Brain pericyte (primary cell): ENCODE data around the gene DPYSL4.
"Not testable (repeated sequence)": the region's sequence is repeated elsewhere in the genome, so short reads cannot be mapped to it uniquely, and the experiment has no call there.

ENCODE experiments used
- DNase-seq: peaks from one replicate; pipeline ENCODE4 v3.0.0-alpha.2; 2012; ENCODE audit warnings: low read depth, low spot score

Gene DPYSL4

DNA sequence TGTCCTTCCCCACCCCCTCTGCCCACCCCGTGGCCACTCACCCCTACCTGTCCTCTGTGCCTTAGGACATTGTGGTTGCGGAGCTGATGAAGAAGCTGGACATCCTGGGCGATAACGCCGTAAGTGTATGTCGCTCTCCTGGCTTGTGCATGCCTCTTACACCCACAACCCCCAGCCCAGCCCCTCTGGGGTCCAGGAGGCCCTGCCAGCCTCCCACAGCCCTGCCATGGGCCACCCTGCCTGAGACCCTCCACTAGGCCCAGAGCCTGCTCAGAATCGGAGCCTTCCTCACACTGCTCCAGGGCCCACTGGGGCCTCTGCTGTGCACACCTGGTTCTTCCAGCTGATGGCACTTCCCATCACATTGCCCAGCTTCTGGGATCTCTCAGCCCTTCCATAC is 36.8 kb upstream of the DPYSL4 start:
- no peak for DNase-seq

DNA sequence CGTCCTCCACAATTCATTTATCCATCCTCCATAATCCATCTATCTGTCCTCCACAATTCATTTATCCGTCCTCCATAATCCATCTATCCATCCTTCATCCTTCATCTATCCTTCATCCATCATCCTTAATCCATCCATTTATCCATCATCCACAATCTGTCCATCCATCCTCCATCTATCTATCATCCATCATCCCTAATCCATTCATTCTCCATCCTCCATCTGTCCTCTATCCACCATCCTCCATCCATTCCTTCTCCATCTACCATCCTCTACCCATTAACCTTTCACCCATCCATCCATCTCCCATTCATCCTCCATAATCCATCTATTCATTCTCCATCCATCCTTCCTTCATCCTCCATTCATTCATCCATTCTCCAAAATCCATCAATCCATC is 36.0 kb upstream of the DPYSL4 start:
- no peak for DNase-seq

DNA sequence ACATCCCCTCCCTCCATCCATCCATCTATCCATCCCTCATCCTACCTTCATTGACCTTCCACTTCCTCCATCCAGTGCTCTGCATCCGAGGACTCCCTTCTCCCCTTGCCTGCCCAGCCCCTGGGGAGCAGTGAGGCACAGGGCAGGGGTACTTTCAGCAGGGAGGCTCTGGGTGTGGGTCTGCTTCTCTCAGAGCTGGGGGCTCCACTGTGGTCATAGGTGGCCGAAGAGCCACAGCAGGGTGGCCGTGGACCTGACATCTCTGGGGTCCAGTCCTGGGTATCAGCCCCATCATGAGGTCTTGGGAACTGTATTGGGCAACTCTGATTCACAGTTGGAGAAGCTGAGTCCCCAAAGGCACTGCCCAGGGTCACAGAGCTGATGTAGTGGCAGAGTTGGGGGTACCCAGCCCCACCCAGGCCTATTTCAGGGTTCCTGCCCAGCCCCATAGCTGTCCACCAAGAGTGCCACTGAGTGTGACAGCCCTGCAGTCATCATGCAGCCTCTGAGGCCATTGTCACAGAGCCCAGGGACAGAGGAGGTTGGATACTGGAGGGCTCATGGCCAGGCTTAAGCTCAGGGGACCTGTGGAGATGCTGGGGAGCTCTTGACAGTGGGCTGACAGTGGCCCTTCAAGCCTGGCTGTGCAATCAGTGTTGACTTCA is 35.3 kb upstream of the DPYSL4 start:
- no peak for DNase-seq

DNA sequence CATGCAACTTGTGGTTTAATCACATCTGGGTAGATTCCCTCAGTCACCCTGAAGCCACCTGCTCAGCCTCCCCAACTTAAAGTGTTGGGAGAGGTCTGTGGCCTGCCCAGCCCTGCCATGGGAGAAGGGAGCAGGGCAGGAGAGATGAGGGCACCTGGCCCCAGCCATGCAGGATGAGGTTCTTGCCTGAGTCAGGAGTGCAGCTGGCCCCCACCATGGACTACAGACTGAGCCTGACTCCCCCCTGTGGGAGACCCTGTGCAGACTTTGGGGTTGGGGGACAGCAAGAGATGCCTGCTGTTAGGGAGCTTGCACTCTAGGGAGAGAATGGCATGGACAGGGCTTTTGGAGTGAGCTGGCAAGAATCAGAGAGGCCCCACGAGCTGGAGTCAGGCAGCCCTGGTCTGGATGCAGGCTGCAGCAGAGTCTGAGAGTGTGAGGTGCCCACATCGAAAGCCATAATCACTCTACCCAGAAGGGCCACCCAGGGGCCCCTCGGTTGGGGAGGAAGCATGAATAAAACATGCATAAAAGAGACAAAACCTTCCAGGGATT is 34.7 kb upstream of the DPYSL4 start:
- no peak for DNase-seq

DNA sequence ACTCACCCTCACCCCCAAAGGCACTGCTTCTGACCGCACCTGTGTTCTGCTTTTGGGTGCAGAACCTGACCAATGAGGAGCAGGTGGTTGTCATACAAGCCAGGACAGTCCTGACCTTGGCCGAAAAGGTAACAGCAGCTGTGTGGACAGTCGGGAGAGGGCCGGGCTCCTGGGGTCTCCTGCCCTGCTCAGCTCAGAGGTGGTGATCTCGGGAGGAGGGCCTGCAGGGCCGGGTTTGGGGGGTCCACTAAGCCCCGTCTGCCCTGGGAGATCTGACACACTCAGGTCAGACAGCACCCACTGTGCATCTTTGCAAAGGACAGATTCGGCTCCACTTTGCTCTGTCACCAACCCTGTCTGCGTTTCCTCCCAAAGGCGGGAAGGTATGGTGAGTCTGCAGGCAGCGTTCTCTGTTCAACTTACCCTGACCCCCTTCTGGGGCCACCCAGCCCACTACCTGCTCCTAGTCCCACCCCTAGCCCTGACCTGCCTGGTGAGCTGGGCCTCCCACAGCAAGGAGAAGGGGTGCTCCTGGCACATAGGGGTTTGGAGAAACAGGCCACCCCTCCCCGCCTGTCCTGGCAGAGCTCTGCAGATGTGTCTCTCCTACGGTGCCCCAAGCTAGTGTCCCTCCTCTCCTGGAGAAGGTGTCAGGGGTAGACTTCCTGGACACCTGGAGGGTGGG is 33.7 kb upstream of the DPYSL4 start:
- DNase-seq = no peak

DNA sequence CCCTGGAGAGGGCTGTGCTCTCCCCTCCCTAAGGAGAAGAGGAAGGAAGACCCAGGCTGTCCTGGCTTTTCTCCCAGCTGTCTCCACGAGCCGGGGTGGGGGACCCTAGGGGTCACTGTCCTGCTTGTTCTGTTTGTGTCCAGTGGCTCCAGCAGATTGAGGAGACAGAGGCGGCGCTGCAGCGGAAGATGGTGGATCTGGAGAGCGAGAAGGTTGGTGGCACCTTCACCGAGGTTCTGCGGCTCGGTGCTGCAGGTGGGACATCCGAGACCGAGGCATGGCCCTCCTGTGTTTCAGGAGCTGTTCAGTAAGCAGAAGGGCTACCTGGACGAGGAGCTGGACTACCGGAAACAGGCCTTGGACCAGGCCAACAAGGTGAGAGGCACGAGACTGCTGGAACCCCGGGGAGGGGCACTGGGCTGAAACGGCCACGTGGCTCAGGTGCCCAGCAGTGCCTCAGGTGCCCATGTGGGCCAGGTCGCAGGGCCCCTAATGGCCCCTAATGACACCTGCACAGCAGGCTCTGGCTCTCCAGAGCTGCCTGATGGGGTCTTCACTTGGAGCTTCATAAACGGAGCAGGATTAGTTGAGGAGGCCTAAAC is 33.0 kb upstream of the DPYSL4 start:
- no peak for DNase-seq

DNA sequence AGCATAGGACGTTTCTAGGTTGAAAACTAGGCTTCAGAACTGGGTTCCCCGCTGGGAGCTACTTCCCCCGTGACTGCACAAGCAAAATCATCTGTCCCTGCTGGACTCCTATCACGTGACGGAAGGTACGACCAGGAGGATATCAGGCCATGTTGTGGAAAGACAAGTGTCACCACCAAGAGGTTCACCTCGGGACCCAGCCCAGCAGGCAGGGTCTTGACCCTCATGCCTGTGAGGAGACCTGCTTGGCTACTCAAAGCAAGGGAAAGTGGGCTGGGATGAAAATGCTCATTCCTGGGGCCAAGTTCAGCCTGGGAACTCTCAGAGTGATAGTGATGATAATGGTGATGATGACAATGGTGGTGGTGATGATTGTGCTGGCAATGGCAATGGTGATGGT is 32.3 kb upstream of the DPYSL4 start:
- no peak for DNase-seq

DNA sequence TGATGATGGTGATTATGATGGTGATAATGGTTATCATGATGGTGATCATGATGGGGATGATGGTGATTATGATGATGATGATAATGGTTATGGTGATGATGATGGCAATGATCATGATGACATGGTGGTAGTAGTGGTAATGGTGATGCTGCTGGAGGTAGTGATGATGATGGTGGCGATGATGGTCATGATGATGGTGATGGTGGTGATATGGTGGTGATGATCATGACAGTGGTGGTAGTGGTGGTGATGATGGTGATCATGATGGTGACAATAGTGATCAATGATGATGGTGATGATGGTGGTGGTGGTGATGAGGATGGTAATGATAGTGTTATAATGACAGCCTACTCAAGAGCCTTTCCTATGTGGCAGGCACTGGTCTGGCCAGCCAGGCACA is 31.8 kb upstream of the DPYSL4 start:
- DNase-seq = no peak

DNA sequence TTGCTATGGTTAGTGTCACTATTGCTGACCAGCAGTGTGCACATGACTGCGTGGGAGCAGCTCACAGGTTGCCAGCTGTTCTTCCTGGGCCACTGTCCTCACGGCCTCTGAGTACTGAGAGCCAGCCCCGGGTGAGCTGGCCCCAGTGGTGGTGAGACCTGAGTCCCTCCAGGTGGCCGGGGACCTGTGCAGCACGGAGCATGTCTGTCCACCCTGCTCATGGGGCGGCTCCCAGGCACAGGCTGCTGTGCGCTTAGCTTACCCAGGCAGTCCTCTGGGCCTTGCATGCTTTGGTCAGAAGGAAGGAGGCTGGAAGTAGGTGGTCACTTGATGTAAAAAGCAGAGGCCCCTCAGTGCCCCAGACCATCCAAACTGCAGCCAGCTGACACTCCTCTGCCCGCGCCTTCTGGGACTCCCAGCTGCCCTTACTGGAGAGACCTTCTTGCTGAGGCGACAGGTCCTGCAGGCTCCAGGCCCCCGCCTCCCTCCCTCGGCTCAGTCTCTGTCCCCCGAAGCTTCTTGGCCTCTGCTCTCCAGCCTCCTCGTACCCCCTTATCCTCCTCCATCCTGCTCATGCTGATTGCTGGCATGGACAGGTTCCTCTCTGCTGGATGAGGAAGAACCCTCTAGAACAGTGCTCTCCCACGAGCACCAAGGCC is 30.9 kb upstream of the DPYSL4 start:
- no peak for DNase-seq

DNA sequence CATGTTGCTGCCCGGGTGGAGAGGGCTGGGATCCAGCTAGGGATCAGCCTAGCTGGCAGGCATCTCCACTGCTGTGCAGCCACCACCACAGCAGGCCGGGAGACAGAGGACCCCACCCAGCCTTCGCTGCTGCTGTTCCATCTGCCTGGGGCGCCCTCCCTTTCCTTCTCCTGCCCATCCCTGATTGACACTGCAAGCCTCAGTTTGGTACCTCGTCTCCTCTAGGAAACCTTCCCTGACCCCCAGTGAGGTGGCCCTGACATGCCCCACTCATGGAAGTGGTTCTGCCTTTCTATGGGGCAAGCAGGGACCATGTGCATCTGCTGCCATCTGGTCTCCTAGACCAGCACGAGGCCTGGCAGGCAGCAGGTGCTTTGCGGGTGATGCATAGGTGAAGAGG is 30.4 kb upstream of the DPYSL4 start:
- DNase-seq = no peak

DNA sequence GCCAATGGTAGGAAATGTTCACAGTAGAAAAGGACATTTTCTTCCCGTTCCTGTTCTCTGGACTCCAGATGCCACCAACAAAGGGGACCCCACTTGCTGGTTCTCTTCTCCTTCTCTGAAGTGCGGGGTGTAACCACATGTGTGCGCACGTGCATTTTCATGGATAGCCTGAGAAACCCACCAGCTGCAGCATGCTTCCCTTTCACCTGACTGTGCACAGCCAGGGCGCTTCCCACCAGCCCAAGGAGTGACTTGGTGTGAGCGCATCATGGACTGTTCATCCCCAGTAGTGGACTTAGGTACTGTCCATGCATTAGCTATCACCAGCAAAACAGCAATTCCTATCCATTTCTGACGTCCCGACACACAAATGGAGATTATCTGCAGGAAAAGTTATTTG is 29.6 kb upstream of the DPYSL4 start:
- DNase-seq = no peak

DNA sequence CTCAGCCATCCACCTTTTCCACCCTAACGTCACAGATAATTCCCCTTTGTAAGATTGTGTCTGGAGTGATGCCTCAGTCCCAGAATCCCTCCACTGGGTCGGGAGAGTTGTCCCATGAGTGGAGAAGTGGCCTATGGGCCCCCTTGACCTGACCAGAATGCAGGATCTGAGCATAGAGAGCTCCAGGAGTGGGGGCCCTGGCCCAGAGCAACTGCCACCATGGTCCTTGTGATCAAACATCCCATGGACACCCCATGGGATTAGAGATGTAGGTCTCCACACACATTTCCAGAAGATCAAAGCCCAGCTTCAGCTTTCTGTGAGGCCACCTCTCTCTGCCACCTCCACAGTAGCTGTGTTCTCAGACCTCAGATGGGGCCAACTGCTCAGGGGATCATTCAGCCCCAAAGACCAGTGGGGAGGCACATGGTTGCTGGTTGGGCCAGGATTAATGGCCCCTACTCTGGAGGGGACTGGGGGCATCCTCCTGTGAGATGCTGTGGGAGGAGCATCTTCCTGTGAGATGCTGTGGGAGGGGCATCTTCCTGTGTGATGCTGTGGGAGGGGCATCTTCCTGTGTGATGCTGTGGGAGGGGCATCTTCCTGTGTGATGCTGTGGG is 28.5 kb upstream of the DPYSL4 start:
- no peak for DNase-seq

DNA sequence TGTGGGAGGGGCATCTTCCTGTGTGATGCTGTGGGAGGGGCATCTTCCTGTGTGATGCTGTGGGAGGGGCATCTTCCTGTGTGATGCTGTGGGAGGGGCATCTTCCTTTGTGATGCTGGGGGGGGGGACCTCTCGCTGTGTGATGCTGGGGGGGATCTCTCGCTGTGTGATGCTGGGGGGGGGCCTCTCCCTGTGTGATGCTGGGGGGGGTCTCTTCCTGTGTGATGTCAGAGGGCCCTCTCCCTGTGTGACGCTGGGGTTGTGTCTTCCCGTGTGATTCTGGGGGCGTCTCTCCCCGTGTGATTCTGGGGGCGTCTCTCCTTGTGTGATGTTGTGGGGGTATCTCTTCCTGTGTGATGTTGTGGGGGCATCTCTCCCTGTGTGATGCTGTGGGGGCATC is 27.9 kb upstream of the DPYSL4 start:
- no peak for DNase-seq

DNA sequence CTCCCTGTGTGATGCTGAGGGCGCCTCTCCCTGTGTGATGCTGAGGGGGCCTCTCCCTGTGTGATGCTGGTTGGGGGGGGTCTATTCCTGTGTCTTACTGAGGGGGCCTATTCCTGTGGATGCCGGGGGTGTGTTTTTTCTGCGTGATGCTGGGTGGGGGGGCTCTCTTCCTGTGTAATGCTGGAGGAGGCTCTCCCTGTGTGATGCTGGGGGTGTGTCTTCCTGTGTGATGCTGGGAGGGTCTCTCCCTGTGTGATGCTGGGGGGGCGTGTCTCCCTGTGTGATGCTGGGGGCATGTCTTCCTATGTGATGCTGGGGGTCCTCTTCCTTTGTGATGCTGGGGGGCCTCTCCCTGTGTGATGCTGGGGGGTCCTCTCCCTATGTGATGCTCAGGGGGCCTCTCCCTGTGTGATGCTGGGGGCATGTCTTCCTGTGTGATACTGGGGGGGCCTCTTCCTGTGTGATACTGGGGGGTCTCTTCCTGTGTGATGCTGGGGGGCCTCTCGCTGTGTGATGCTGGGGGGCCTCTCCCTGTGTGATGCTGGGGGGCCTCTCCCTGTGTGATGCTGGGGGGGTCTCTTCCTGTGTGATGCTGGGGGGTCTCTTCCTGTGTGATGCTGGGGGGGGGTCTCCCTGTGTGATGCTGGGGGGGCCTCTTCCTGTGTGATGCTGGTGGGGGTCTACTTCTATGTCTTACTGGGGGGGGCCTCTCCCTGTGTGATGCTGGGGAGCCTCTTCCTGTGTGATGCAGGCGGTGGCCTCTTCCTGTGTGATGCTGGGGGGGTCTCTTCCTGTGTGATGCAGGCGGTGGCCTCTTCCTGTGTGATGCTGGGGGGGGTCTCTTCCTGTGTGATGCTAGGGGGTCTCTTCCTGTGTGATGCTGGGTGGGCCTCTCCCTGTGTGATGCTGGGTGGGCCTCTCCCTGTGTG is 27.2 kb upstream of the DPYSL4 start:
- not testable (repeated sequence) for DNase-seq

DNA sequence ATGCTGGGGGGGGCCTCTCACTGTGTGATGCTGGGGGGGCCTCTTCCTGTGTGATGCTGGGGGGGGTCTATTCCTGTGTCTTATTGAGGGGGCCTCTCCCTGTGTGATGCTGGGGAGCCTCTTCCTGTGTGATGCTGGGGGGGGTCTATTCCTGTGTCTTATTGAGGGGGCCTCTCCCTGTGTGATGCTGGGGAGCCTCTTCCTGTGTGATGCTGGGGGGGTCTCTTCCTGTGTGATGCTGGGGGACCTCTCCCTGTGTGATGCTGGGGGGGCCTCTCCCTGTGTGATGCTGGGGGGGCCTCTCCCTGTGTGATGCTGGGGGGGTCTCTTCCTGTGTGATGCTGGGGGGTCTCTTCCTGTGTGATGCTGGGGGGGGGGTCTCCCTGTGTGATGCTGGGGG is 26.5 kb upstream of the DPYSL4 start:
- DNase-seq = not testable (repeated sequence)

DNA sequence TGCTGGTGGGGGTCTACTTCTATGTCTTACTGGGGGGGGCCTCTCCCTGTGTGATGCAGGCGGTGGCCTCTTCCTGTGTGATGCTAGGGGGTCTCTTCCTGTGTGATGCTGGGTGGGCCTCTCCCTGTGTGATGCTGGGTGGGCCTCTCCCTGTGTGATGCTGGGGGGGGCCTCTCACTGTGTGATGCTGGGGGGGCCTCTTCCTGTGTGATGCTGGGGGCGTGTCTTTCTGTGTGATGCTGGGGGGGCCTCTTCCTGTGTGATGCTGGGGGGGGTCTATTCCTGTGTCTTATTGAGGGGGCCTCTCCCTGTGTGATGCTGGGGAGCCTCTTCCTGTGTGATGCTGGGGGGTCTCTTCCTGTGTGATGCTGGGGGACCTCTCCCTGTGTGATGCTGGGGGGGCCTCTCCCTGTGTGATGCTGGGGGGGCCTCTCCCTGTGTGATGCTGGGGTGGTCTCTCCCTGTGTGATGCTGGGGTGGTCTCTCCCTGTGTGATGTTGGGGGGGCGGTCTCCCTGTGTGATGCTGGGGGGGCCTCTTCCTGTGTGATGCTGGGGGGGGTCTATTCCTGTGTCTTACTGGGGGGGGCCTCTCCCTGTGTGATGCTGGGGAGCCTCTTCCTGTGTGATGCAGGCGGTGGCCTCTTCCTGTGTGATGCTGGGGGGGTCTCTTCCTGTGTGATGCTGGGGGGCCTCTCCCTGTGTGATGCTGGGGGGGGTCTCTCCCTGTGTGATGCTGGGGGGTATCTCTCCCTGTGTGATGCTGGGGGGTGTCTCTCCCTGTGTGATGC is 25.7 kb upstream of the DPYSL4 start:
- not testable (repeated sequence) for DNase-seq

DNA sequence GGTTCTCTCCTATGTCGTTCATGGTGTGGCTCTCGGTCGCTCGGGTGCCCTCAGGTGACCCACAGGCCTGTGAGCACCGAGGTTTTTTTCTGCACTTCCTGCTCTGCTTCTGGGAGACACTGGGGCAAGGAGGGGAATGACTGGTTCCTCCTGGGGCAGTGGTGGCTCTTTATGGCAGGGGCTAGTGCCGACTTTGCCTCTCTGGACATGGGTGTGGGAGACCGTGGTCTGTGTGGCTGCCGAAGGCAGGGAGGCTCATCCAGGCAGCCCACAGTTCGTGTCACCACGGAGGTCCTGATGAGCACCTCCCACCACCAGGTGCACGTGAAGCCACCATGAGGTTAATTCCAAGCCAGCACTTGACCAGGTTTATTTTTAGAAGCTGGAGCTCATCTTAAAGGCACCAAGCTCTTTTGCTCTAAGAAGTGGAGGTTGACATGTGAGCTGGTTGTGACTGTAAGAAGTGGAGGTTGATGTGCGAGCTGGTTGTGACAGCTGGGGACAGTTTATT is 24.7 kb upstream of the DPYSL4 start:
- no peak for DNase-seq

DNA sequence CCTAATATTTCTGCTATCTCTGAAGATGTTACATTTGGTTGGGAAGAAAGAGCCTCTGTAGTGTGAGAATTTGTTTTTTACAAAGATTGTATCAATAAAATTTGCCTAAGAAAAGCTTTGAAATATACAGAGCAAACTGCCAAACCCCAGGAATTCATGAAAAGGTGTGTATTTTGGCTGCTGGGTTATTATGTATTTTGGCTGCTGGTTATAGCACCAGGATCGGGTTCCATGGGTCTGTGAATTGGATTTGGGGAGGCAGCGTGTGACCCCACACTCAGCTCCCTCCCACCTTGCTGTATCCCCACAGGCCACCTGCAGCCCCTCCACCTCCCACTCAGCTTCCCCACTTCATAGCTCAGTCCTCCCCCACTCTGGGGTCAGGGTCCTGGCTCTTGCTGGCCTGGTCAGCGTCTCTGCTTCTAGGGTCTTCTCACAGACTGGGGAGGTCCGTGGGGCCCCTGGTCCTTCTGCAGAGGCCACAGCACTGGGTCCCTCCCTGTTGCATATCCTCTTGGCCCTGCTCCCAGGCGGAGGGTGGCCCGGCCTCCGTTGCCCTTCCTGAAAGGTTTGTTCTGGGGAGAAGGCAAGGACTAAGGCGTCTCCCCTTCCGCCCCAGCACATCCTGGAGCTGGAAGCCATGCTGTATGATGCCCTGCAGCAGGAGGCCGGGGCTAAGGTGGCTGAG is 24.0 kb upstream of the DPYSL4 start:
- DNase-seq = no peak

DNA sequence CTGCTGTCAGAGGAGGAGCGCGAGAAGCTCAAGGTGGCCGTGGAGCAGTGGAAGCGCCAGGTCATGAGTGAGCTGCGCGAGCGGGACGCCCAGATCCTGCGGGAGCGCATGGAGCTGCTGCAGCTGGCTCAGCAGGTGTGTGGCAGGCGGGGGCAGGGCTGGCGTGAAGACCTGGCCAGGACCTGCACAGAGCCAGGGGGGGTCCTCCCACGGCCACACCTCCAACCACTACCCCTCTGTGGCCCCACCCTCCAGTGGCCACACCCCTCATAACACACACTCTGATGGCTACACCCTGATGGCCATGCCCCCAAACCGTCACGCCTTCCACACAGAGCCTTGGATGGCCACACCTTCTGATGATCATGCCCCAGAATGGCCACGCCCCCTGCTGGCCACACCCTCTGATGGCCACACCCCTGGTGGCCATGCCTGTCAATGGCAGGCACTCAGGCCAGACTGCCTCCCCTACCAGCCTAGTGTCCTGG is 23.4 kb upstream of the DPYSL4 start:
- DNase-seq = no peak
